ENCODE measurements around the gene ALDH3A2.

ALDH3A2 gene

DNA sequence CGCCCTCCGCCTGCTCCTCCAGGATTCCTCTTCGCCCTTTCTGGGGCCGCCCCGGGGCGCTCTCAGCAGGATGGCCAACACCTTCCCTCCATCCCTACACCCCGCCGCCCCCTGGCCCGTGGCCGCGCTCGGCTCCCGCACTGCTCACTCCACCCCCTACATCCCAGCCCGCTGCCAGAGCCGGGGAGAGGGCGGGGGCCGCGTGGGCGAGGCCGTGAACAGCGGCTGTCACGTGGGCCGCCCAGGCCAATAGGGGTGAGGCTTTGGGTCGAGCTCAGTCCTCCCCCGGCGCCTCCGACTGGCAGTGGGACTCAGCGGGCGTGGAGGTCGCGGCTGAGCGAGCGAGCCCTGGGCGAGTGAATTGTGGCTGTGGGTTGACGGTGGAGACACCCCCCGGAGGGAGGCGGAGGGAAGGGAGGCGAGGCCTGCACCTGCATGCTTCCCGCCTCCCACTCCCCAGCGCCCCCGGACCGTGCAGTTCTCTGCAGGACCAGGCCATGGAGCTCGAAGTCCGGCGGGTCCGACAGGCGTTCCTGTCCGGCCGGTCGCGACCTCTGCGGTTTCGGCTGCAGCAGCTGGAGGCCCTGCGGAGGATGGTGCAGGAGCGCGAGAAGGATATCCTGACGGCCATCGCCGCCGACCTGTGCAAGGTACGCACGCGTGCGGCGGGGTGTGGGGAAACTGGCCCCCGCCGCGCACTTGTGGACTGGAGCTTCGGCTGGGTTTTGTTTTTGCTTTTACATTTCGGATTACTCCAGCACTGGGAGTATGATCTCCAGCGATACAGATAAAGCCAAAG lies at the start of gene ALDH3A2:
TSS of gene ALDH3A2 (plus strand) at position 277 of the 799 bp plus-strand sequence. CDS start at position 498, 221 bp downstream.
- TF ChIP-seq BACH2 (CRISPR knock-in tag; IDR thresholded peaks at IDR 0.05; ENCODE audit: borderline replicate concordance): no peak
- TF ChIP-seq ZFP30 (CRISPR knock-in tag; IDR thresholded peaks at IDR 0.05): no peak
- TF ChIP-seq CSDC2 (CRISPR knock-in tag; IDR thresholded peaks at IDR 0.05): 0 out of 2 replicates have a peak, but pooled peaks have one; percentile 15
- TF ChIP-seq OSR1 (CRISPR knock-in tag; IDR thresholded peaks at IDR 0.05): no peak
- TF ChIP-seq TCF4 (CRISPR knock-in tag; IDR thresholded peaks at IDR 0.05; ENCODE audit: borderline replicate concordance): no peak
- TF ChIP-seq GLIS3 (CRISPR knock-in tag; IDR thresholded peaks at IDR 0.05): 0 out of 2 replicates have a peak, but pooled peaks have one; percentile 11
- TF ChIP-seq, protein P1, sequence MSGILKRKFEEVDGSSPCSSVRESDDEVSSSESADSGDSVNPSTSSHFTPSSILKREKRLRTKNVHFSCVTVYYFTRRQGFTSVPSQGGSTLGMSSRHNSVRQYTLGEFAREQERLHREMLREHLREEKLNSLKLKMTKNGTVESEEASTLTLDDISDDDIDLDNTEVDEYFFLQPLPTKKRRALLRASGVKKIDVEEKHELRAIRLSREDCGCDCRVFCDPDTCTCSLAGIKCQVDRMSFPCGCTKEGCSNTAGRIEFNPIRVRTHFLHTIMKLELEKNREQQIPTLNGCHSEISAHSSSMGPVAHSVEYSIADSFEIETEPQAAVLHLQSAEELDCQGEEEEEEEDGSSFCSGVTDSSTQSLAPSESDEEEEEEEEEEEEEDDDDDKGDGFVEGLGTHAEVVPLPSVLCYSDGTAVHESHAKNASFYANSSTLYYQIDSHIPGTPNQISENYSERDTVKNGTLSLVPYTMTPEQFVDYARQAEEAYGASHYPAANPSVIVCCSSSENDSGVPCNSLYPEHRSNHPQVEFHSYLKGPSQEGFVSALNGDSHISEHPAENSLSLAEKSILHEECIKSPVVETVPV (CRISPR knock-in tag; IDR thresholded peaks at IDR 0.05): no peak
- TF ChIP-seq PPARA (CRISPR knock-in tag; IDR thresholded peaks at IDR 0.05; ENCODE audit: borderline replicate concordance): no peak
- TF ChIP-seq, protein P2, sequence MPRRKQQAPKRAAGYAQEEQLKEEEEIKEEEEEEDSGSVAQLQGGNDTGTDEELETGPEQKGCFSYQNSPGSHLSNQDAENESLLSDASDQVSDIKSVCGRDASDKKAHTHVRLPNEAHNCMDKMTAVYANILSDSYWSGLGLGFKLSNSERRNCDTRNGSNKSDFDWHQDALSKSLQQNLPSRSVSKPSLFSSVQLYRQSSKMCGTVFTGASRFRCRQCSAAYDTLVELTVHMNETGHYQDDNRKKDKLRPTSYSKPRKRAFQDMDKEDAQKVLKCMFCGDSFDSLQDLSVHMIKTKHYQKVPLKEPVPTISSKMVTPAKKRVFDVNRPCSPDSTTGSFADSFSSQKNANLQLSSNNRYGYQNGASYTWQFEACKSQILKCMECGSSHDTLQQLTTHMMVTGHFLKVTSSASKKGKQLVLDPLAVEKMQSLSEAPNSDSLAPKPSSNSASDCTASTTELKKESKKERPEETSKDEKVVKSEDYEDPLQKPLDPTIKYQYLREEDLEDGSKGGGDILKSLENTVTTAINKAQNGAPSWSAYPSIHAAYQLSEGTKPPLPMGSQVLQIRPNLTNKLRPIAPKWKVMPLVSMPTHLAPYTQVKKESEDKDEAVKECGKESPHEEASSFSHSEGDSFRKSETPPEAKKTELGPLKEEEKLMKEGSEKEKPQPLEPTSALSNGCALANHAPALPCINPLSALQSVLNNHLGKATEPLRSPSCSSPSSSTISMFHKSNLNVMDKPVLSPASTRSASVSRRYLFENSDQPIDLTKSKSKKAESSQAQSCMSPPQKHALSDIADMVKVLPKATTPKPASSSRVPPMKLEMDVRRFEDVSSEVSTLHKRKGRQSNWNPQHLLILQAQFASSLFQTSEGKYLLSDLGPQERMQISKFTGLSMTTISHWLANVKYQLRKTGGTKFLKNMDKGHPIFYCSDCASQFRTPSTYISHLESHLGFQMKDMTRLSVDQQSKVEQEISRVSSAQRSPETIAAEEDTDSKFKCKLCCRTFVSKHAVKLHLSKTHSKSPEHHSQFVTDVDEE (CRISPR knock-in tag; IDR thresholded peaks at IDR 0.05): 0 out of 2 replicates have a peak, but pooled peaks have one; percentile 48
- TF ChIP-seq ZNF565 (CRISPR knock-in tag; conservative IDR thresholded peaks at IDR 0.05; ENCODE audit: low read depth): no peak
- no peak for TF ChIP-seq SNAI2 (CRISPR knock-in tag; IDR thresholded peaks at IDR 0.05)
- TF ChIP-seq, protein P3, sequence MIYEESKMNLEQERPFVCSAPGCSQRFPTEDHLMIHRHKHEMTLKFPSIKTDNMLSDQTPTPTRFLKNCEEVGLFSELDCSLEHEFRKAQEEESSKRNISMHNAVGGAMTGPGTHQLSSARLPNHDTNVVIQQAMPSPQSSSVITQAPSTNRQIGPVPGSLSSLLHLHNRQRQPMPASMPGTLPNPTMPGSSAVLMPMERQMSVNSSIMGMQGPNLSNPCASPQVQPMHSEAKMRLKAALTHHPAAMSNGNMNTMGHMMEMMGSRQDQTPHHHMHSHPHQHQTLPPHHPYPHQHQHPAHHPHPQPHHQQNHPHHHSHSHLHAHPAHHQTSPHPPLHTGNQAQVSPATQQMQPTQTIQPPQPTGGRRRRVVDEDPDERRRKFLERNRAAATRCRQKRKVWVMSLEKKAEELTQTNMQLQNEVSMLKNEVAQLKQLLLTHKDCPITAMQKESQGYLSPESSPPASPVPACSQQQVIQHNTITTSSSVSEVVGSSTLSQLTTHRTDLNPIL (CRISPR knock-in tag; IDR thresholded peaks at IDR 0.05; ENCODE audit: low read depth): no peak
- no peak for TF ChIP-seq RARB (CRISPR knock-in tag; IDR thresholded peaks at IDR 0.05)
- TF ChIP-seq ARNTL (CRISPR knock-in tag; IDR thresholded peaks at IDR 0.05; ENCODE audit: borderline replicate concordance, low read depth): no peak
- TF ChIP-seq, protein P4, sequence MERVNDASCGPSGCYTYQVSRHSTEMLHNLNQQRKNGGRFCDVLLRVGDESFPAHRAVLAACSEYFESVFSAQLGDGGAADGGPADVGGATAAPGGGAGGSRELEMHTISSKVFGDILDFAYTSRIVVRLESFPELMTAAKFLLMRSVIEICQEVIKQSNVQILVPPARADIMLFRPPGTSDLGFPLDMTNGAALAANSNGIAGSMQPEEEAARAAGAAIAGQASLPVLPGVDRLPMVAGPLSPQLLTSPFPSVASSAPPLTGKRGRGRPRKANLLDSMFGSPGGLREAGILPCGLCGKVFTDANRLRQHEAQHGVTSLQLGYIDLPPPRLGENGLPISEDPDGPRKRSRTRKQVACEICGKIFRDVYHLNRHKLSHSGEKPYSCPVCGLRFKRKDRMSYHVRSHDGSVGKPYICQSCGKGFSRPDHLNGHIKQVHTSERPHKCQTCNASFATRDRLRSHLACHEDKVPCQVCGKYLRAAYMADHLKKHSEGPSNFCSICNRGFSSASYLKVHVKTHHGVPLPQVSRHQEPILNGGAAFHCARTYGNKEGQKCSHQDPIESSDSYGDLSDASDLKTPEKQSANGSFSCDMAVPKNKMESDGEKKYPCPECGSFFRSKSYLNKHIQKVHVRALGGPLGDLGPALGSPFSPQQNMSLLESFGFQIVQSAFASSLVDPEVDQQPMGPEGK (CRISPR knock-in tag; IDR thresholded peaks at IDR 0.05; ENCODE audit: borderline replicate concordance): 0 out of 2 replicates have a peak, but pooled peaks have one; percentile 39
- TF ChIP-seq ZFP3 (CRISPR knock-in tag; IDR thresholded peaks at IDR 0.05): 0 out of 2 replicates have a peak, but pooled peaks have one; percentile 62
- TF ChIP-seq TOX (CRISPR knock-in tag; IDR thresholded peaks at IDR 0.05; ENCODE audit: borderline replicate concordance): no peak
- no peak for TF ChIP-seq ISL1 (CRISPR knock-in tag; IDR thresholded peaks at IDR 0.05)
- no peak for TF ChIP-seq ZC3H10 (CRISPR knock-in tag; IDR thresholded peaks at IDR 0.05)
- TF ChIP-seq ESRRG (CRISPR knock-in tag; IDR thresholded peaks at IDR 0.05): no peak
- no peak for TF ChIP-seq ZNF70 (CRISPR knock-in tag; IDR thresholded peaks at IDR 0.05)
- no peak for TF ChIP-seq ZNF8 (CRISPR knock-in tag; IDR thresholded peaks at IDR 0.05)
- TF ChIP-seq, protein P5, sequence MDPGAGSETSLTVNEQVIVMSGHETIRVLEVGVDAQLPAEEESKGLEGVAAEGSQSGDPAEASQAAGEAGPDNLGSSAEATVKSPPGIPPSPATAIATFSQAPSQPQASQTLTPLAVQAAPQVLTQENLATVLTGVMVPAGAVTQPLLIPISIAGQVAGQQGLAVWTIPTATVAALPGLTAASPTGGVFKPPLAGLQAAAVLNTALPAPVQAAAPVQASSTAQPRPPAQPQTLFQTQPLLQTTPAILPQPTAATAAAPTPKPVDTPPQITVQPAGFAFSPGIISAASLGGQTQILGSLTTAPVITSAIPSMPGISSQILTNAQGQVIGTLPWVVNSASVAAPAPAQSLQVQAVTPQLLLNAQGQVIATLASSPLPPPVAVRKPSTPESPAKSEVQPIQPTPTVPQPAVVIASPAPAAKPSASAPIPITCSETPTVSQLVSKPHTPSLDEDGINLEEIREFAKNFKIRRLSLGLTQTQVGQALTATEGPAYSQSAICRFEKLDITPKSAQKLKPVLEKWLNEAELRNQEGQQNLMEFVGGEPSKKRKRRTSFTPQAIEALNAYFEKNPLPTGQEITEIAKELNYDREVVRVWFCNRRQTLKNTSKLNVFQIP (CRISPR knock-in tag; IDR thresholded peaks at IDR 0.05; ENCODE audit: borderline replicate concordance, low read depth): no peak
- peak; percentile 96 for ATAC-seq

DNA sequence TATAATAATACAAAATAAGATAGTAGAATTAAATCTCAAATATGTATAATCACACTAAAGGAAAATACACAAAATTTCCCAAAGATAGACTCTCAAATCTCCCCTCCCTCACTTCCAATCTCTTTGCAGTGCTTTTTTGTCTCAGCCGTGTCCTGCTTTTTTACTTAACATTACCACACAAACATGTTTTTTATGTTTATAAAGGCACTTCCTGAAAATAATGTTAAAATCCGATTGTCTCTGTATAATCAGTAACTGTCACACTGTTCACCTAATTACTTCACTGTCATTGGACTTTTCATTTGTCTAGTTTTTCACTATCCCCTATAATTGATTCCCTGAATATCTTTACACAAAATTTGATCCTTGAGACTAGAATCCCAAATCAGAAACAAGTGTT lies 38.2 kb upstream of the ALDH3A2 start:
- no peak for ATAC-seq
- TF ChIP-seq TCF4 (CRISPR knock-in tag; IDR thresholded peaks at IDR 0.05; ENCODE audit: borderline replicate concordance): no peak
- TF ChIP-seq, protein P3 (CRISPR knock-in tag; IDR thresholded peaks at IDR 0.05; ENCODE audit: low read depth): no peak
- TF ChIP-seq ZFP30 (CRISPR knock-in tag; IDR thresholded peaks at IDR 0.05): no peak
- TF ChIP-seq ESRRG (CRISPR knock-in tag; IDR thresholded peaks at IDR 0.05): no peak
- TF ChIP-seq ISL1 (CRISPR knock-in tag; IDR thresholded peaks at IDR 0.05): no peak
- TF ChIP-seq BACH2 (CRISPR knock-in tag; IDR thresholded peaks at IDR 0.05; ENCODE audit: borderline replicate concordance): no peak
- TF ChIP-seq, protein P5 (CRISPR knock-in tag; IDR thresholded peaks at IDR 0.05; ENCODE audit: borderline replicate concordance, low read depth): no peak
- TF ChIP-seq, protein P2 (CRISPR knock-in tag; IDR thresholded peaks at IDR 0.05): no peak
- no peak for TF ChIP-seq ZNF8 (CRISPR knock-in tag; IDR thresholded peaks at IDR 0.05)

Data from SK-N-SH treated with all-trans-retinoic acid at 6 μM for 48 hours (cell line).